Mesenchymal stem cell (in vitro differentiated cells and primary cell): Measurements from ENCODE around the gene LRRC37B.
"Not testable (repeated sequence)": the region's sequence is repeated elsewhere in the genome, so short reads cannot be mapped to it uniquely, and the experiment has no call there.

Source experiments
- DNase-seq: peaks from one replicate; pipeline ENCODE4 v3.0.0-alpha.2; 2013
- H2AFZ ChIP-seq: one replicate; pipeline ENCODE4 v1.6.1; 2013; ENCODE audit warnings: low read depth, mild to moderate bottlenecking, control low read depth, inconsistent platforms, low read length, moderate library complexity
- H2AK5ac ChIP-seq: 2 replicates; pipeline ENCODE4 v1.6.1; 2013; ENCODE audit warnings: low read length, moderate library complexity, mild to moderate bottlenecking, inconsistent platforms; ENCODE audit not compliant: severe bottlenecking
- H2BK120ac ChIP-seq: one replicate; pipeline ENCODE4 v1.6.1; 2013; ENCODE audit warnings: low read depth, mild to moderate bottlenecking, inconsistent platforms, low read length, moderate library complexity
- H2BK12ac ChIP-seq, 2 experiments: one replicate each; pipeline ENCODE4 v1.6.1; 2013; ENCODE audit warnings: inconsistent platforms in 2 of 2, low read length in 2 of 2, mild to moderate bottlenecking in 2 of 2, moderate library complexity in 2 of 2, control low read depth in 1 of 2
- H2BK15ac ChIP-seq: one replicate; pipeline ENCODE4 v1.6.1; 2013; ENCODE audit warnings: mild to moderate bottlenecking, low read depth, inconsistent platforms; ENCODE audit not compliant: poor library complexity, severe bottlenecking
- H2BK5ac ChIP-seq: 2 replicates; pipeline ENCODE4 v1.6.1; 2013; ENCODE audit warnings: low read depth, mild to moderate bottlenecking, low read length, control low read depth, inconsistent platforms; ENCODE audit not compliant: poor library complexity, severe bottlenecking
- H3K14ac ChIP-seq, 2 experiments: one replicate each; pipeline ENCODE4 v1.6.1; 2013; ENCODE audit warnings: inconsistent platforms in 2 of 2, low read length in 2 of 2, control low read depth in 1 of 2, mild to moderate bottlenecking in 1 of 2, moderate library complexity in 1 of 2
- H3K18ac ChIP-seq, 2 experiments: one replicate each; pipeline ENCODE4 v1.6.1; 2013; ENCODE audit warnings: inconsistent platforms in 2 of 2, low read length in 2 of 2, control low read depth in 1 of 2, low read depth in 1 of 2, mild to moderate bottlenecking in 1 of 2
- H3K23ac ChIP-seq, 2 experiments: one replicate each; pipeline ENCODE4 v1.6.1; 2013; ENCODE audit warnings: inconsistent platforms in 2 of 2, low read length in 2 of 2, mild to moderate bottlenecking in 2 of 2, moderate library complexity in 2 of 2, control low read depth in 1 of 2
- H3K27ac ChIP-seq: 2 replicates; pipeline ENCODE4 v1.5.1; 2013; ENCODE audit warnings: mild to moderate bottlenecking, moderate library complexity, low read length, control low read depth, inconsistent platforms; ENCODE audit not compliant: poor library complexity, severe bottlenecking
- H3K27me3 ChIP-seq, 2 experiments: 2 replicates each; pipeline versions ENCODE4 v1.6.1 to v1.7.0; 2013; ENCODE audit warnings: low read length in 2 of 2, mild to moderate bottlenecking in 2 of 2, moderate library complexity in 2 of 2, control low read depth in 1 of 2, inconsistent platforms in 1 of 2; ENCODE audit not compliant: control insufficient read depth in 1 of 2, insufficient read depth in 1 of 2
- H3K36me3 ChIP-seq, 2 experiments: 2 replicates each; pipeline versions ENCODE4 v1.6.1 to v1.7.0; 2013; ENCODE audit warnings: low read length in 2 of 2, control low read depth in 1 of 2, inconsistent platforms in 1 of 2, low read depth in 1 of 2, mild to moderate bottlenecking in 1 of 2; ENCODE audit not compliant: insufficient read depth in 2 of 2, control insufficient read depth in 1 of 2
- H3K4ac ChIP-seq, 2 experiments: one replicate each; pipeline ENCODE4 v1.6.1; 2013; ENCODE audit warnings: inconsistent platforms in 2 of 2, low read length in 2 of 2, mild to moderate bottlenecking in 2 of 2, moderate library complexity in 2 of 2, control low read depth in 1 of 2, low read depth in 1 of 2
- H3K4me1 ChIP-seq: 2 replicates; pipeline ENCODE4 v1.6.1; 2013; ENCODE audit warnings: low read depth, low read length, control low read depth; ENCODE audit not compliant: control insufficient read depth, insufficient read depth
- H3K4me2 ChIP-seq: 2 replicates; pipeline ENCODE4 v1.6.1; 2013; ENCODE audit warnings: low read length, mild to moderate bottlenecking, inconsistent platforms; ENCODE audit not compliant: poor library complexity, severe bottlenecking
- H3K4me3 ChIP-seq, 2 experiments: 2 replicates each; pipeline versions ENCODE4 v1.5.1 to v1.7.0; 2013; ENCODE audit warnings: low read length in 2 of 2, mild to moderate bottlenecking in 2 of 2, control low read depth in 1 of 2, low read depth in 1 of 2; ENCODE audit not compliant: insufficient read depth in 1 of 2
- H3K79me1 ChIP-seq: replicated peaks from 2 replicates; pipeline ENCODE4 v1.6.1; 2013; ENCODE audit warnings: mild to moderate bottlenecking, control low read depth, low read length, inconsistent platforms; ENCODE audit not compliant: poor library complexity, severe bottlenecking
- H3K9ac ChIP-seq: 2 replicates; pipeline ENCODE4 v1.7.0; 2013; ENCODE audit warnings: mild to moderate bottlenecking, low read length, moderate library complexity
- H3K9me3 ChIP-seq: 2 replicates; pipeline ENCODE4 v1.7.0; 2013; ENCODE audit warnings: mild to moderate bottlenecking, low read length; ENCODE audit not compliant: control insufficient read depth
- H4K8ac ChIP-seq: one replicate; pipeline ENCODE4 v1.6.1; 2013; ENCODE audit warnings: inconsistent platforms, mild to moderate bottlenecking, low read length, moderate library complexity
- H4K91ac ChIP-seq: one replicate; pipeline ENCODE4 v1.6.1; 2013; ENCODE audit warnings: mild to moderate bottlenecking, low read length, inconsistent platforms
- WGBS: methylation state at CpG from one replicate; pipeline ENCODE4 v1.1.7; 2013; ENCODE audit warnings: mixed read lengths; 5-methylcytosine and 5-hydroxymethylcytosine counted together

Gene LRRC37B

GRCh38 chr17:32057460-32058105, 50.4 kb downstream of the LRRC37B start:
- not testable (repeated sequence) for H2BK15ac ChIP-seq, H3K79me1 ChIP-seq, H3K4me3 ChIP-seq, H3K9me3 ChIP-seq, H3K27ac ChIP-seq, H4K8ac ChIP-seq, H3K4ac ChIP-seq, H4K91ac ChIP-seq, H3K4me2 ChIP-seq, H2BK120ac ChIP-seq, H3K18ac ChIP-seq, H2BK12ac ChIP-seq, H2AFZ ChIP-seq, H3K14ac ChIP-seq, H3K27me3 ChIP-seq, H3K23ac ChIP-seq, H3K4me1 ChIP-seq, H3K9ac ChIP-seq, H2AK5ac ChIP-seq, H3K36me3 ChIP-seq, DNase-seq, H2BK5ac ChIP-seq
- WGBS, result 96% methylated on average over 7 of the region's 12 CpGs

- H3K4me3 ChIP-seq, H3K9ac ChIP-seq, H2BK5ac ChIP-seq, H3K9me3 ChIP-seq, H3K27me3 ChIP-seq, H2AK5ac ChIP-seq, H3K27ac ChIP-seq, H3K18ac ChIP-seq, H2BK120ac ChIP-seq, H2BK12ac ChIP-seq, H3K36me3 ChIP-seq, H2BK15ac ChIP-seq, H2AFZ ChIP-seq, H3K79me1 ChIP-seq, DNase-seq, H3K4ac ChIP-seq, H3K14ac ChIP-seq, H4K8ac ChIP-seq, H3K23ac ChIP-seq, H4K91ac ChIP-seq, H3K4me2 ChIP-seq, H3K4me1 ChIP-seq: not testable (repeated sequence)
- no CpG with 5 or more reads among the region's 9 CpGs for WGBS
These were observed 53.5 kb downstream of the LRRC37B start for GRCh38 chr17:32060695-32061094.

GRCh38 chr17:32061840-32062239, 54.7 kb downstream of the LRRC37B start:
- not testable (repeated sequence) for H3K36me3 ChIP-seq, H3K4me1 ChIP-seq, H3K23ac ChIP-seq, H2AFZ ChIP-seq, H2BK120ac ChIP-seq, H3K4me3 ChIP-seq, H2BK5ac ChIP-seq, H3K9ac ChIP-seq, H3K27me3 ChIP-seq, H3K4me2 ChIP-seq, H2AK5ac ChIP-seq, H3K79me1 ChIP-seq, H2BK15ac ChIP-seq, H2BK12ac ChIP-seq, H4K8ac ChIP-seq, H4K91ac ChIP-seq, H3K27ac ChIP-seq, H3K18ac ChIP-seq, DNase-seq, H3K14ac ChIP-seq, H3K9me3 ChIP-seq, H3K4ac ChIP-seq
- no CpG with 5 or more reads among the region's 8 CpGs for WGBS

GRCh38 chr17:32064091-32064490, 56.9 kb downstream of the LRRC37B start:
- H3K9ac ChIP-seq, H3K4me3 ChIP-seq: not testable (repeated sequence)
- WGBS, result 80% methylated on average over 1 of the region's 2 CpGs

More at GRCh38 chr17:32064091-32064490, 56.9 kb downstream of the LRRC37B start:
- H2AK5ac ChIP-seq, DNase-seq, H3K4ac ChIP-seq, H3K4me1 ChIP-seq, H2BK5ac ChIP-seq, H2BK12ac ChIP-seq, H3K4me2 ChIP-seq, H4K8ac ChIP-seq, H3K14ac ChIP-seq, H3K9me3 ChIP-seq, H3K36me3 ChIP-seq, H3K18ac ChIP-seq, H3K23ac ChIP-seq, H2BK15ac ChIP-seq, H2BK120ac ChIP-seq, H2AFZ ChIP-seq, H3K27ac ChIP-seq, H3K27me3 ChIP-seq, H3K79me1 ChIP-seq, H4K91ac ChIP-seq: not testable (repeated sequence)
